CD14-positive monocyte (primary cell): ENCODE data around the gene PXN. TPM values are rescaled to one million over a fixed set of nuclear protein-coding genes. Genes with fewer than 3 reads are reported as not detected.

Source experiments
- DNase-seq, 3 donors: peaks; one replicate each; pipeline ENCODE4 v3.0.0-alpha.2; 2011 to 2022
- H2AFZ ChIP-seq: 2 replicates; pipeline ENCODE4 v1.6.0; 2012; ENCODE audit warnings: mild to moderate bottlenecking, low read depth, low read length, inconsistent platforms; ENCODE audit not compliant: insufficient read depth, poor library complexity, severe bottlenecking
- H3K27ac ChIP-seq, 2 donors: 1 replicate in 1 of 2; 2 replicates in 1 of 2; pipeline ENCODE4 v1.5.1; 2012 to 2013; ENCODE audit warnings: low read length in 2 of 2, control low read depth in 1 of 2, inconsistent platforms in 1 of 2, low read depth in 1 of 2, mild to moderate bottlenecking in 1 of 2
- H3K27me3 ChIP-seq, 2 donors: one replicate each; pipeline versions ENCODE4 v1.6.0 to v1.6.1; 2011 to 2013; ENCODE audit warnings: low read length in 2 of 2; ENCODE audit not compliant: control insufficient read depth in 2 of 2, insufficient read depth in 2 of 2
- H3K36me3 ChIP-seq, 2 donors: replicated peaks in 1 of 2; 1 replicate in 1 of 2; 2 replicates in 1 of 2; pipeline versions ENCODE4 v1.5.1 to v1.6.1; 2012 to 2013; ENCODE audit warnings: low read length in 2 of 2, control low read depth in 1 of 2, inconsistent platforms in 1 of 2, mild to moderate bottlenecking in 1 of 2; ENCODE audit not compliant: insufficient read depth in 2 of 2, control insufficient read depth in 1 of 2
- H3K4me1 ChIP-seq, 2 donors: 1 replicate in 1 of 2; 2 replicates in 1 of 2; pipeline versions ENCODE4 v1.5.1 to v1.6.1; 2012 to 2013; ENCODE audit warnings: low read length in 2 of 2, control low read depth in 1 of 2, inconsistent platforms in 1 of 2, mild to moderate bottlenecking in 1 of 2, moderate library complexity in 1 of 2; ENCODE audit not compliant: insufficient read depth in 2 of 2, control insufficient read depth in 1 of 2
- H3K4me2 ChIP-seq: replicated peaks from 2 replicates; pipeline ENCODE3; 2012; ENCODE audit warnings: low read length, moderate library complexity, mild to moderate bottlenecking; ENCODE audit not compliant: poor library complexity, severe bottlenecking; ENCODE audit errors: extremely low read depth
- H3K4me3 ChIP-seq, 3 experiments: fragments of 200-600 bp in 1 of 3; sonication (generic) in 1 of 3; replicated peaks in 1 of 3; 1 replicate in 2 of 3; 2 replicates in 1 of 3; pipeline ENCODE4 v1.5.1; 2011 to 2013; ENCODE audit warnings: low read length in 3 of 3, mild to moderate bottlenecking in 3 of 3, control low read depth in 2 of 3, low read depth in 2 of 3, inconsistent platforms in 1 of 3, moderate library complexity in 1 of 3
- H3K79me2 ChIP-seq: 2 replicates; pipeline ENCODE4 v1.6.0; 2012; ENCODE audit warnings: mild to moderate bottlenecking, control low read depth, inconsistent platforms, low read length, moderate library complexity; ENCODE audit not compliant: insufficient read depth
- H3K9ac ChIP-seq: 2 replicates; pipeline ENCODE4 v1.6.0; 2017; ENCODE audit warnings: low read length, mild to moderate bottlenecking; ENCODE audit not compliant: insufficient read depth, poor library complexity, severe bottlenecking
- H3K9me3 ChIP-seq, 2 donors: replicated peaks in 1 of 2; 1 replicate in 1 of 2; 2 replicates in 1 of 2; pipeline versions ENCODE4 v1.5.1 to v1.6.1; 2012 to 2013; ENCODE audit warnings: low read length in 2 of 2, control low read depth in 1 of 2; ENCODE audit not compliant: control insufficient read depth in 1 of 2, insufficient read depth in 1 of 2
- H4K20me1 ChIP-seq: 2 replicates; pipeline ENCODE4 v1.6.0; 2012; ENCODE audit warnings: mild to moderate bottlenecking, low read length, control low read depth, moderate library complexity; ENCODE audit not compliant: insufficient read depth
- H3K27ac Mint-ChIP-seq, 7 donors: one replicate each; pipeline ENCODE4 v1.8.0; 2020; ENCODE audit warnings: mild to moderate bottlenecking in 7 of 7, mixed read lengths in 7 of 7, moderate library complexity in 6 of 7, inconsistent platforms in 2 of 7
- H3K27me3 Mint-ChIP-seq, 3 donors: one replicate each; pipeline ENCODE4 v1.8.0; 2021 to 2022; ENCODE audit warnings: low read depth in 3 of 3, mild to moderate bottlenecking in 3 of 3, mixed read lengths in 3 of 3, moderate library complexity in 3 of 3, inconsistent platforms in 1 of 3
- H3K36me3 Mint-ChIP-seq, 2 donors: one replicate each; pipeline ENCODE4 v1.8.0; 2020; ENCODE audit warnings: mixed read lengths in 2 of 2, inconsistent platforms in 1 of 2, mild to moderate bottlenecking in 1 of 2
- H3K4me1 Mint-ChIP-seq: one replicate; pipeline ENCODE4 v1.8.0; 2020; ENCODE audit warnings: mild to moderate bottlenecking, mixed read lengths
- H3K4me3 Mint-ChIP-seq, 2 donors: one replicate each; pipeline ENCODE4 v1.8.0; 2020; ENCODE audit warnings: mild to moderate bottlenecking in 2 of 2, mixed read lengths in 2 of 2, moderate library complexity in 1 of 2
- H3K9me3 Mint-ChIP-seq, 7 donors: one replicate each; pipeline ENCODE4 v1.8.0; 2020 to 2022; ENCODE audit warnings: mixed read lengths in 7 of 7, mild to moderate bottlenecking in 6 of 7, moderate library complexity in 6 of 7, inconsistent platforms in 2 of 7
- CTCF ChIP-seq: fragments of 200-600 bp; IDR thresholded peaks from one replicate; pipeline ENCODE4 v1.8.0; 2022; ENCODE audit warnings: antibody characterized with exemption, mild to moderate bottlenecking
- WGBS: methylation state at CpG from one replicate; pipeline ENCODE4 v1.1.5; 2013; ENCODE audit warnings: missing lambda C conversion rate; ENCODE audit not compliant: insufficient coverage; 5-methylcytosine and 5-hydroxymethylcytosine counted together
- intact Hi-C, 2 donors: fragments of 100-400 bp; cut with micrococcal nuclease; formaldehyde crosslinking; loops; one replicate each; pipeline versions ENCODE4 v1.15.0 to v1.15.1; 2023
- polyA plus RNA-seq, 3 donors: library from polyadenylated mRNA; depleted of rRNA in 1 of 3; unstranded in 2 of 3; stranded (reverse) in 1 of 3; fragments of 300-500 nt in 2 of 3; fragments of >200 nt in 1 of 3; fragmentation: Illumina TruSeq in 2 of 3; gene quantifications; 1 replicate in 2 of 3; 2 replicates in 1 of 3; pipeline ENCODE4 v1.2.3, GENCODE V29; 2012 to 2021

PXN gene
- polyA plus RNA-seq, 3 donors: 62.5 to 106 (median 98.4) TPM

- intact Hi-C loops: loop anchor here in 1 of 2 donors (1.0 kb wide), 1 partner anchor 24 kb away; no protein-coding TSS in a partner anchor
- Histone ChIP-seq H2AFZ (peak within 1 kb of the TSS; percentile 61), H3K4me2 (peak within 1 kb of the TSS; percentile 79), H4K20me1 (no peaks in the 10 kb centered on the region), H3K27me3 (no peaks in the 10 kb centered on the region), H3K9ac (peak within 1 kb of the TSS; percentile 91), H3K4me1 (peaks cover 27 to 38% of the 10 kb centered on the region in 2 donors), H3K79me2 (no peaks in the 10 kb centered on the region), H3K4me3 (peak within 1 kb of the TSS; percentile 63 to 79 (median 65)), H3K9me3 (no peaks in the 10 kb centered on the region), H3K36me3 (no peaks in the 10 kb centered on the region), H3K27ac (peak within 1 kb of the TSS; percentile 98 to 100)
- Mint-ChIP-seq H3K27me3 (peaks cover 0 to 2% (median 0%) of the 10 kb centered on the region in 3 donors), H3K4me3 (no peak within 1 kb of the TSS), H3K9me3 (no peaks in the 10 kb centered on the region), H3K27ac (no peak within 1 kb of the TSS), H3K36me3 (no peaks in the 10 kb centered on the region), H3K4me1 (no peaks in the 10 kb centered on the region)
- peak; percentile 83 to 89 (median 84) for DNase-seq
- no peak for TF ChIP-seq CTCF
- WGBS: 0% methylated on average over 17 of the region's 29 CpGs
These were observed 27.4 kb upstream of the PXN start, which contains the start of gene RNU4-1 for GRCh38 chr12:120292661-120293531. Gene RNU4-1, minus strand, starts transcription at chr12:120293237.

GRCh38 chr12:120292411-120292660, 26.8 kb upstream of the PXN start:
- Histone ChIP-seq H3K4me1 (peaks cover 27 to 38% of the 10 kb centered on the region in 2 donors), H3K9me3 (no peaks in the 10 kb centered on the region), H3K27me3 (no peaks in the 10 kb centered on the region), H4K20me1 (no peaks in the 10 kb centered on the region), H3K79me2 (no peaks in the 10 kb centered on the region), H3K9ac (peak overlapping the region; percentile 91), H3K36me3 (no peaks in the 10 kb centered on the region), H3K4me3 (peak overlapping the region; percentile 63 to 79 (median 65)), H2AFZ (peak overlapping the region; percentile 61), H3K27ac (peak overlapping the region; percentile 98 to 100), H3K4me2 (peak overlapping the region; percentile 79)
- H3K4me1 Mint-ChIP-seq: no peaks in the 10 kb centered on the region
- 0% methylated on average over 16 of the region's 17 CpGs for whole genome bisulfite sequencing
- no peak overlapping the region for H3K27ac Mint-ChIP-seq
- peak in 1 of 3 donors; percentile 1 for DNase-seq
- no peak overlapping the region for H3K4me3 Mint-ChIP-seq
- TF ChIP-seq CTCF: no peak
- no peaks in the 10 kb centered on the region for H3K9me3 Mint-ChIP-seq
- intact Hi-C loops: no loop called here
- peaks cover 2 to 3% (median 2%) of the 10 kb centered on the region in 3 donors for H3K27me3 Mint-ChIP-seq
- H3K36me3 Mint-ChIP-seq: no peaks in the 10 kb centered on the region
